Activated CD4-positive, alpha-beta T cell treated with anti-CD3 and anti-CD28 coated beads, Interleukin-2, amount 50 U/mL, for 4 hours (primary cell): Measurements from ENCODE around the gene HYDIN.
"Not testable (repeated sequence)": the region's sequence is repeated elsewhere in the genome, so short reads cannot be mapped to it uniquely, and the experiment has no call there.

ENCODE experiments used
- DNase-seq, 2 experiments: peaks; one replicate each; pipeline ENCODE4 v3.0.0-alpha.2; 2020

Gene HYDIN

DNA sequence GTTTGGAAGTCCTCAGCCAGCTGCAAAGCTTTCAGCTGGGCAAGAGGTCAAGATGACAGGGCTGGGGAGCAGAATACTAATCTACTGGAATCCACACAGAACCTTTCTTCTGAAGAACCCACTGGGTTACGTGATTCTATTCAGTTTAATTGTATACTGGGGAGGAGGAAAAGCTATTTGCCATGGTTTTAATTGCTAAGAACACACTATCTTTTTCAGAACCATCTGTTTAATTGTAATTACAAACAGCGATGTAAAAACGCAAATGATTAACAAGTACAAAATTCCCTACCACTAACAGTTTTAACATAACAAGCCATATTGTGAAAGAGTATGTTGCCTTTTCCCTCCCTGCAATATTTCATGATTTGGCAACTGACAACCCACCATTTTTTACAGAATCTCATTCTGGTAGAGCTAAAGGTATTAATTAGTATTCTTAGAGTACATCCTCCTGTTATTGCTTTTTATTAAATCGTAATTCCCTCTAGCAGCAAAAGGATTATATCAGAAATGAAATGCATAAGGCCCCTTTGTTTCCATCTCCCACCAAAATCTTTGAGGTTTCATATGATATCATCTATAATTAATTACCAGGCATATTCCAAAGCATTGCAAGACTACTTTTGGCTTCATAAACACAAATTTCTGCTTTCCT is 12.1 kb downstream of the HYDIN start:
- no peak for DNase-seq

DNA sequence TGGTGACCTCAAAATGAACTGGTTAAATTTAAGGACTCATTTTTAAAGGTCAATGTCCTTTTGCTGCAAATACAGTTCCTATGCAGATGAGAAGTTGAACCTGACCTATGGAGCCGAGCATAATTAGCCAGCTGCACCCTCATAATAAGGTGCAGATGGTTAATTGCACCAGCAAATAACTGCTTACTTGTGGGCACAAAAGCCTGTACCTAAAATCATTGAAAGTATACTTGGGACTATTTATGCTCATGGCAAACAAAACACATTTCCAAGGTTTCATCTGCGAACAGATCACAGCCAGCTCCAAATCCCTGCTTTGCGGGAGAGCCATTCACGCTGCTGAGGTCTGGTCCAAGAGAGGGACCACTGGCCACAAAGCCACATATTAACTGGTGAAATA is 13.0 kb downstream of the HYDIN start:
- no peak for DNase-seq

DNA sequence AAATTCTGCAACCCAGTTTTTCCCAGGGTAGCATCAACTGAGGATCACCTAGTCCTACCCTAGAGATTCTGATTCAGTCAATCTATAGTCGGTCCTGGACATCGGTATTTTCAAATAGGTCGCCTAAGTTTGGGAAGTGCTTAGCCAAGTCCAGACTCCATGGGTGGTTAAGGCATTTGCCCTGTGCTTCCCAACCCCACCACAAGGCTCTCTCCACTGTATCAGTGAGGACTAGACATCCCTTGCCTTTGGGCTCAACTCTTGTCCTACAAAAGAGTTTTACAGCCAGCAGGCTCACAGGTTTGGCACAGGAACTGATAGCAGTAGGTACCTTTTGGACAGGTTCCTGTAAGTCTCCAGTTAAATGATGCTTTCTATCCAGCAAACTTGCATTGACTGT is 13.8 kb downstream of the HYDIN start:
- no peak for DNase-seq

DNA sequence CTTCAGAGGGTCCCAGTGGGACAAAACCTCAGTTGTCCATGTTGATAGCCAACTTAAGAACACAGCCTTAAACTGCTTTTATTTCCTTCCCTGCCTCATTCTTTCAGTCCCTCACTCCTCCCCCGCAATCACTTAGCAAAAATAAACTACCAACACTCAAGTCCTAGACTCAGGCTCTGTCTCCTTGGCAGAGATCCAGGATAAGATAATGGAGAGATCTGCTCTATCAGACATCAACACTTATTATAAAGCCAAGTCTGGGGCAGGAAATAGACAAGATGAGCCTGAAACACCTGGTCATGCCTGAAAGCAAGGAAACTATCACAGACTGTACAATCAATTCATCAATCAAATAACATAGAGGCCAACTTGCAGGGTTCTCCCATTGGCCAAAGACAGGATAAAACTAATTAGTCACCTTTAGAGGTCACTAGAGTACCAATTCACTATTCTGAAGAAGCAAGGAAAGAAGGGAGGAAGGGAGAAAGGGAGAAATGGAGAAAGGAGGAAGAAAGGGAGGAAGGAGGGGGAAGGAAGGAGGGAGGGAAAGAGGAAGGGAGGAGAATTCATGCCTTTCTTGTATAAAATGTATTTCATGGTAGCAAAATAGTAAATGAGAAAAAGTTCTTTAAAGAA is 15.7 kb downstream of the HYDIN start:
- DNase-seq: no peak

- DNase-seq: no peak
These were observed 24.9 kb downstream of the HYDIN start for GRCh38 chr16:71205482-71206131.

- DNase-seq: no peak
These were observed 26.9 kb downstream of the HYDIN start for GRCh38 chr16:71203631-71204030.

GRCh38 chr16:71201556-71201955 is 29.0 kb downstream of the HYDIN start:
- no peak for DNase-seq

GRCh38 chr16:71201054-71201453 is 29.5 kb downstream of the HYDIN start:
- no peak for DNase-seq

DNA sequence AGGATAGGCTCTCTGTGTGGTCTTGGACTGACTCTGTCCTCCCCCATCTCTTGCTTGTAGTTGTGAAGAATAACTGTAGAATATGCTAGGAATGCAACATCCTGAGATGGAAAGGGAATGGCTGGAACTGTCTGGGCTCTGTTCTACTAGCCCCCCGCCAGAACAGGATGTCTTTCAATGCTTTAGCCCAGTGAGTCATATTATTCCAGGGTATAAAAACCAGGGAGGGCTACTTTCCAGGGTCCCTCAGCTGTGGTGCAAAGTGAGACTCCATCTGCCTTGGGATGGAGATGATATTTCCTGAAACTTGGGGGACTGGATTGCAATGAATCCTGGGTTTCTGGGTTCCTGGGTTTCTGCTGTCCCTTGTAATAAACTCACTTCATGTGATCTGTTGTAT is 32.1 kb downstream of the HYDIN start:
- DNase-seq: no peak

DNA sequence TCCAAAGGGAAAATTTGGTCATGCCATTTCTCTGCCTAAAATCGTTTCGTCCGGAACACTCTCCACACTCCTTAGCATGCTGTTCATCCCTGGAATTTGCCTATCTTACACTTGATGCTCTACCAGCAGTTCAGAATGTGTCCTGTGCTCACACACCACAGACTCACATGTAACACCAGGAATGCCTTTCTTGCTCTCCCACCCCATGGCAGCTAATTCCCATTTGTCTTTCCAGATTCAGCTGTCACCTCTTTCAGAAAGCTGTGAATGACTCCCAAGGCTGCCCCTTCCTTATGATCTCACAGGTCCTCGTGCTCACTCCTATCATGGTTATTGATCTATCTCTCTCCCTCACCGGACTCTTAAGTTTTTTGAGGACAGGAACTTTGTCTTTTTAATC is 38.1 kb downstream of the HYDIN start:
- DNase-seq: no peak

DNA sequence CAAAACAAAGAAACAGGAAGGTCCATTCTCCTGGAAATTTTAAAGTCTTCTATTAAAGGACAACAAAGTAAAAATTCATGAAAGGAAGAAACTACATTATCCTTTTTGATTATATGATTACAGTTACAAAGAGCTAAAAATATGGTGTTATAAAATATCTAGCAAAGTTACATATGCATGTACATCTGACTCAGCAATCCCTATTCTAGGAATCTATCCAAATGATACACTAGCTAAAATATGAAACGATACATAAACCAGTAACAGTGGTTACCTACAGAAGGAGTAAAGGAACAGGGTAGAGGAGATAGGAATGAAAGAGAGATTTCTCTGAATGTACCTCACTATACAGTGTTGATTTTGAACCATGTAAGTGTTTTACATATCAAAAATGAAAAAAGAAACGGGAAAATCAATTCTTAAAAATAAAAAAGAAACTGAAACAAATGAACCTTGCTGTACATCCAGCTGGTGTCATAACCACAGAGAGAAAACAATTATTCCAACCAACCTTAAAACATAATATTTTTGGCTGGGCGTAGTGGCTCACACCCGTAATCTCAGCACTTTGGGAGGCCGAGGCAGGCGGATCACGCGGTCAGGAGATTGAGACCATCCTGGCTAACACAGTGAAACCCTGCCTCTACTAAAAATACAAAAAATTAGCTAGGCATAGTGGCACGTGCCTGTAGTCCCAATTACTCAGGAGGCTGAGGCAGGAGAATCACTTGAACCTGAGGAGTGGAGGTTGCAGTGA is 41.4 kb downstream of the HYDIN start:
- no peak for DNase-seq

GRCh38 chr16:71185347-71185746 is 45.2 kb downstream of the HYDIN start:
- no peak for DNase-seq

DNA sequence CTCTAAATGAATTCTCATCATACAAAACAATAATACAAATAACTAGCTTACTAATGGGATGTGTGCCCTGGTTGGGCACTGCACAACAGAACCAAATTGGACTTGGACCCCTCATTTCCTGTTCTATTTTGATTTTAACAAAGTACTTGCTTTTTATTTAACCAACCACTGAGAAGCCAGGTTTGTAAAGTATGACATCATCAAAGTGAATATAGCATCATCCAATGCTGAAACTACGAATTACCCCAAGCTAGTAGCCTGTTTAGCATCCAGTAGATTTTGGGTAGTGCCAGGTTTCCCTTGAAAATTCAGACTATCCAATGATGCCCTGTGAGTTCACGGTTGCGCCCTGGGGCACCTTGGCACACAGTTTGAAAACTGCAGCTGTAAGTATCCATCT is 51.0 kb downstream of the HYDIN start:
- no peak for DNase-seq

GRCh38 chr16:71172481-71173207 is 57.9 kb downstream of the HYDIN start:
- no peak for DNase-seq

GRCh38 chr16:71161007-71161406 is 69.5 kb downstream of the HYDIN start:
- DNase-seq: not testable (repeated sequence)

- not testable (repeated sequence) for DNase-seq
These were observed 73.2 kb downstream of the HYDIN start for GRCh38 chr16:71157278-71157677.

DNA sequence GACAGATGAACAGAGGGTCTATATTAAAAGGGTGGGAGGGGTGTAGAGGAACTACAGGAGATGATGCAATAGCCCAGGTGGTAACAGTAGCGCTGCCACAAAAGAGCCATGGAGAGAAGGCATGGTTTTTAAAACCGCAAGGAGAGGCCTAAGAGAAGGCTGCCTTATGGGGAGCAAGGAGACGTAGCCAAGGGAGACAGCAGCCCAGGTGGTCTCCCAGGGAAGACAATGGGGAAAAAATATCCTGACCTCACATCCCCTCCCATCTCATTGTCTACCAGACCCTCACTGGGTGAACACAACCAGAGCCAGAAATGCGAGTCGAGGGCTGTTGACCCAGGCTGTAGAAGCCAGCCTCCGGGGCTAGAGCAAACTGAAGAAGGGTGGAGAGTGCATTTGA is 77.2 kb downstream of the HYDIN start:
- DNase-seq: not testable (repeated sequence)

- DNase-seq: not testable (repeated sequence)
These were observed 78.9 kb downstream of the HYDIN start for GRCh38 chr16:71151654-71152053.

DNA sequence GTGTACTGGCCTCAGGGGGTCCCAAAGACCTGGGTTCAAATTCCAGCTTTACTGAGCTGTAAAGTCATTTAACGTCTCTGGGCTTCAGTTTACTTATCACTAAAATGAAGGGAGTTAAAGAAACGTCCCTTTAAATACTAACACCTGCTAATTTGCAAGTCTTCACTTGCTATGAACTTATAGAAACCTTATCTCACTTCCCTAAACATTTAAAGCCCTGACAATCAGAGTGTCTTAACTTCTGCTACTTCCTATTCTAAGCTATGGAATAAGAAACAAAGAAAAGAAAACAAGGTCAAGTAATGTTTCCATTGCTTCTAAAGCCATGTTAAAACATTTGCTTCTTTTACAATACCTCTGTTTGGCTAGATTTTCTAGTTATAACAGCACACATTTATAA is 87.3 kb downstream of the HYDIN start:
- not testable (repeated sequence) for DNase-seq

DNA sequence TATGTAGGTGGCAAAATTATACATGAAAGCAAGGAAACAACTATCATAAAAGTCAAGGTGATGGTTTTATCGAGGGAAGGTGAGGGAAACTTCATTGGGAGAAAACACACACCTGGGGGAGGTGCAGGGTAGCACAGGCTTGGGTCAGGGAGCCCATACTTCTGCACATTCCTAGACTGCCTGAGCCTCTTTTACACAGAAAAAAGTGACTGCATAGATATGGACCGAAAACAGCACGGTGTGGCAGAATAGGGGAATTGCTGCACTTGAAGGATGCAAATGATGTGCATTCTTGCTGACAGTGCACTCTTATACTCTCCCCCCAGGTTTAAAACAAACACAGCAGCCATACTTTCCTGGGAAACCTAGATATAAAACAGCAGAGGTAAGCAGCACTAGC is 120.0 kb downstream of the HYDIN start:
- not testable (repeated sequence) for DNase-seq

GRCh38 chr16:71109656-71110208 is 120.8 kb downstream of the HYDIN start:
- not testable (repeated sequence) for DNase-seq

DNA sequence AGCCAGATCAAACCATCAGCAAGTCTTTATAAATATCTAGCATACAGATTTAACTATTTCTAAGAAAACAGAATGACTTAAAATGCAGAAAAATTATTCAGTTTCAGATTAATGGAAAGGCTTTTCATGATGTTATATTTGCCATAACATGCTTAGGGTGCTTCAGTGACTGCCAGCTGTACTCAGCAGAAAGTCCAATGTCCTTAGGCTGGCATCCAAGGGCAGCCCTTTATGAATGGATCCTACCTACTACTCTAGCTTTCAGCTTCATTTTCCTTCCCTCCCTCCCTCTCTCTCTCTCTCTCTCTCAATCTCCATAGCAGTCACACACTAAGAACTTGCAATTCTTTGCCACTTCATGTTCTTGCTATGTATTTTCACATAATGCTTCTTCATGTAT is 124.6 kb downstream of the HYDIN start:
- not testable (repeated sequence) for DNase-seq

DNA sequence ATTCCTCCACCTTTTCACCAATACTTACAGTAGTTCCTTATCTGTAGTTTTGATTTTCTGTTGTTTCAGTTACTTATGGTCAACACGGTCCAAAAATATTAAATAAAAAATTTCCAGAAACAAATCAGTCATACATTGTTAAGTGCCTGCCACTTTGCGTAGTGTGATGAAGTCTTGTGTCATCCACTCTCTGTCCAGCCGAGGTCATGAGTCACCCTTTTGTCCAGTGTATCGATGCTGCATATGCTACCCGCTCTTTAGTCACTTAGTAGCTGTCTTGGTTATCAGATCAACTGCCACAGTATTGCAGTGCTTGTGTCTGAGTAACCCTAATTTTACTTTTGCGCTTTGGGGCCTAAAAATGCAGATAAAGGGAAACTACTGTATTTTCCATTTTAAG is 146.9 kb downstream of the HYDIN start:
- DNase-seq: not testable (repeated sequence)
